ENCODE data around the gene SLC6A8. TPM values are rescaled to one million over a fixed set of nuclear protein-coding genes. Genes with fewer than 3 reads are reported as not detected.
"Not testable (repeated sequence)": the region's sequence is repeated elsewhere in the genome, so short reads cannot be mapped to it uniquely, and the experiment has no call there.

The SLC6A8 gene
- total RNA-seq, 1 donor from 2014 or later, result 22.0 TPM

DNA sequence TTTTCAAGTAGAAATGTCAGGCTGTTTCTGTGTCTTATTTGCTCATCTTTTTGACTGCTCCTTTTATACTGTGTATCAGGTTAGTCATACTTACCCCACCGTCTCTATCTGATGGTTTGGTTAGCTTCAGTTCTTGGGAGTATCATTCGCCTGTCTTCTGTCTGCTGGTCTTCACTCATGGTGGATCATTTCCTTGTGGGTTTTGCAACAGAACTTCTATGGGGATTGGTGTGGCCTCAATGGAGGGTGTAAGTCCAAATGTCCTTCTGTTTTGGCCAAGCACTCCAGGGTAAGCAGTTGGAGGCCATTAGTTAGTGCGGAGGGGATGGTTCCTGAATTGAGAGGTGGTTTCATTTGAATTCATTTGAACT is 44.1 kb downstream of the SLC6A8 start:
- no peak for DNase-seq

DNA sequence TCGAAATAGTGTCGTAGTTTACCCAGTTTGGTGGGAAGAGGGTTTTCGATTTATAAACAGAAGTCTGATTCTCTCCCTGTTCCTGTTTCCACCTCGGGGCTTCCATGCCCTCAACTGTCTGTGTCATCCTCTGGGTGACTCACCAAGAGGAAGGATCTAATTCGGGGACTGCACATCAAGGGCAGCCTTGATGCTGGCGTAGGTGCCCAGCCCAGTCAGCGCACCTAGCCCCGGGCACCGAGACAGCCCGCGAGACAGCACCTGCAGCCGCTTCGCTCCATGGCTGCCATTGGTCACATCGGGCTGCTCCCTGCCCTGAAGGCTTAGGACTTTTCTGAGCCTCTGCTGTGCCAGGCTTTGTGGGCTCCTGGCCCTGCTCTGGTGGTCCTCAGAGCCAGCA is 44.7 kb downstream of the SLC6A8 start:
- no peak for DNase-seq

- no peak for DNase-seq
Observed at GRCh38 chrX:153733651-153734240, 46.0 kb downstream of the SLC6A8 start.

GRCh38 chrX:153734871-153735270 is 47.1 kb downstream of the SLC6A8 start:
- no peak for DNase-seq

DNA sequence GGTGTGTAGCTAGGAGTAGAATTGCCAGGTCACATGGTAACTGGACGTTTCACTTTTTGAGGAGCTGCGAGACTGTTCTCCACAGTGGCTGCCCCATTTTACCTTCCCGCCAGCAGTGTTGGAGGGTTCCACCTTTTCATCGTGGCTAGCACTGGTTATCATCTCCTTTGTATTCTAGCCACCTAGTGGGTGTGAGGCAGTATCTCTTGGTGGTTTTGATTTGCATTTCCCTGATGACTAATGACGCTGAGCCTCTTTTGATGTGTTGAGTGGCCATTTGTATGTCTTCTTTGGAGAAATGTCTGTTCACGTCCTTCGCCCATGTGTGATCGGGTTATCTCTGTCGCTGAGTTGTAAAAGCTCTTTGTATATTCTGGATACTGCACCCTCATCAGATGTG is 47.5 kb downstream of the SLC6A8 start:
- no peak for DNase-seq

DNA sequence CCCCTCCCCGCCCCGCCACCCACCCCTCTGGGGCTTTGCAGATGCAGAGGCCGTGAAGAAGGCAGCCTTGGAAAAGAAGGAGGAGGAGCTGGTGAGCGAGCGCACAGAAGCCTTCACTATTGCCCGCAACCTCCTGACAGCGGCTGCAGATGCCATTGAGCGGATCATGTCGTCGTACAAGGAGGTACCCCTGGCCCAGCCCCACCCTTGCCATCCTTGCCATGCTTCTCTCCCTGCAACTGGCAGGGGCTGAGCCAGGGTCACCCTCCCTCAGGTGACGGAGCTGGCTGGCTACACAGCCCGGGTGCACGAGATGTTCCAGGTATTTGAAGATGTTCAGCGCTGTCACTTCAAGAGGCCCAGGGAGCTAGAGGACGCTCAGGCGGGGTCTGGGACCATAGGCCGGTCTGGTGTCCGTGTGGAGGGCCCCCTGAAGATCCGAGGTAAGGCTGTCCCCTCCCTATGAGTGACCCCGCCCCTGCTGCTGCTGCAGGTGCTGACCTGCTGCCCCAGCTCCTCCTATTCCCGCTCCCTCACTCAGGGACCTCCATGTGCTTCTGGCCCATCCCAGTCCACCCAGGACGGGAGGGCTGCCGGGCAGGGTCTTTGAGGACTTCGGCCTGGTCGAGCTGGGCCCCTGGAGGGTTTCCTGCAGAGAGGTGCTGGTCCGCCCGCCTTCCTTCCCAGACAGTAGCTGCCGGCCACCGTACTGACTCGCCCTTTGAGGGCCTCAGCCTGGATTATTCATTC is 48.5 kb downstream of the SLC6A8 start:
- DNase-seq, result no peak

GRCh38 chrX:153736871-153737441 is 49.2 kb downstream of the SLC6A8 start:
- no peak for DNase-seq

DNA sequence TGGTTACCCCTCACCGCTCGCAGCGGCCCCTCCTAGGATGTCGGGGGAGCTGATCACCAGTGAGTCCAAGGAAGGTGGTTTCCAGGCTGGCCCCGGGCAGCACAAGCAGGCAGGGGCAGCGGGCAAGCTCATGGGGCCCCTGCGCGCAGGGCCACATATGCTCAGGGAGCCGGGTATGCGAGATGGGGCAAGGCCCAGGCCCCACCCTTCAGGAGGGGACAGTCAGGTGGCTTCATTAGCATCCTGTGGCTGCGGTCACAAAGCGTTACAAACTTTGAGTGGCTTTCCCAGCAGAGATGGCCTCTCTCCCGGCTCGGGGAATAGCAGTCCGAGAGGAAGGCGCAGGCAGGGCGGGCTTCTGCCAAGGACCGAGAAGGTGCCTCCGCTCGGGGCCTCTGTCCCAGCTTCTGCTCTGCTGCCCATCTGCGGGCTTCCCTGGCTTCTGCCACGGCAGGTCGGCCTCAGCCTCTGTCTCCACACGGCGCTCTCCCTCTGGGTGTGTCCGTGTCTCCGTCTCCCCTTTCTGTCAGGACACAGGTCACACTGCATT is 50.4 kb downstream of the SLC6A8 start:
- no peak for DNase-seq

- no peak for DNase-seq
Observed at GRCh38 chrX:153739754-153740486, 52.2 kb downstream of the SLC6A8 start.

DNA sequence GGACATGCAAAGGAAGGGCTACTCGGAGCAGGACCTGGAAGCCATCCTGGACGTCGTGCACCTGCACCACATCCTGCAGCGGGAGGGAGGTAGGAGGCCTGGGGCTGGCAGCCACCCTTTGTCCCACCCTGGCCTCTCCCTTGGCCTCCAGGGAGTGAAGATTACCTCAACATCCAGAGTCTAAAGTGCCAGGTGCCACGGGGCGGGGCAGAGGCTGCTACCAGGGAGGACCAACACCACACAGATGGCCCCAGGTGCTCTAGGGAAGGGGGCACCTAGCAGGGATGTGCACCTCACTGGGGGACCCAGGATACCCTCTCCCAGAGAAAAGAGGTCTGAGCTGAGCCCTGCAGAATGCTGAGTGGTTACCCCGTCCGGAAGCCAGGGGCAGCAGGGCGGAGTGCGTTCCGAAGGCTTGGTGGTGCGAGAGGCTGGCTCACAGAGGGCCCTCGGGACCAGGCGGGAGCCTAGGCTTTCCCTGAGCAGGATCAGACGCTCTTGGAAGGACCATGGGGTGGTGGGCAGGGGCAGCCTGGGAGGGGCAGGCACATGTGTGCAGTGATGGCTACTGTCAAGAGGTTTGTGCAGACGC is 53.0 kb downstream of the SLC6A8 start:
- DNase-seq, result no peak

GRCh38 chrX:153741446-153741845 is 53.7 kb downstream of the SLC6A8 start:
- no peak for DNase-seq

DNA sequence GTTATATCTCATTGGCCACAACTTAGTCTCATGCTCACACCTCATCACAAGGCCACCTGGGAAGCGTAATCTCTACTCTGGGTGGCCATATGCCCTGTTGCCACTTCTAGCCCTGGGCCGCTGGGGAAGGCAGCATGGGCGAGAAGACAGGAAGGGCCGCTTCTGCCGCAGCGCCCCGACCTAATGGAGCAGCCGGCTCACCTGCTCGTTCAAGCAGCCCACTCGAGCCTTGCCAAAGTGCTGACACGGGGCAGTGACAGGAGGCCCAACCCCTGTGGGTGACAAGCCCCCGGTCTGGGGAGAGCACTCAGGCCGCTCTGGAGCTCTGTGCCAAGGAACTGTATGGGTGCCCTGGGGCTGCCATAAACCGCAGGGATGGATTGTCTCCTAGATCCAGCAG is 54.4 kb downstream of the SLC6A8 start:
- not testable (repeated sequence) for DNase-seq

DNA sequence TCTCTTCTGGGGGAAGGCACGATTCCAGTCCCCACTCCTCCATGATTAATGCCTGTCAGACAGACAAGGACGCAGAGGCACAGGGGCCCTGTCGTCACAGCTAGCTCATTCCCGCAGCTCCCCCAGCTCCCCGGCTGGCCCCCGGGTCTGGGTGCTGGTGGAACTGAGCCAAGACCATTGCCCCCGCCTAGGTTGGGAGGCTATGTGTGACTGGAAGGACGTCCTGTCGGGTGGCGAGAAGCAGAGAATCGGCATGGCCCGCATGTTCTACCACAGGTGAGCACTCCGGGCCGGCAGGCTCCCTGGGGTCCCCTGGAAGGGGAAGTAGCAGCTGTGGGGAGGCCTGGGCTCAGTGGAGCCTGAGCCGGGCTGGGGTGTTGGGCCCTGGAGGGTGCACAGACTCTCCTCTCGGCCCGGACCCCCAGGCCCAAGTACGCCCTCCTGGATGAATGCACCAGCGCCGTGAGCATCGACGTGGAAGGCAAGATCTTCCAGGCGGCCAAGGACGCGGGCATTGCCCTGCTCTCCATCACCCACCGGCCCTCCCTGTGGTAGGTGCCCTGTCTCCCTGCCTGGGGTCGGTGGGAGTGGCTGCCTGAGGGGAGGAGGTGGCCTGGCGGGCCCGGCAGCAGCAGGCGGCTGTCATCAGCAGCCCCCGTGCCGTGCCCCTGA is 55.2 kb downstream of the SLC6A8 start:
- not testable (repeated sequence) for DNase-seq

GRCh38 chrX:153743468-153744209 is 55.9 kb downstream of the SLC6A8 start:
- DNase-seq, result not testable (repeated sequence)

DNA sequence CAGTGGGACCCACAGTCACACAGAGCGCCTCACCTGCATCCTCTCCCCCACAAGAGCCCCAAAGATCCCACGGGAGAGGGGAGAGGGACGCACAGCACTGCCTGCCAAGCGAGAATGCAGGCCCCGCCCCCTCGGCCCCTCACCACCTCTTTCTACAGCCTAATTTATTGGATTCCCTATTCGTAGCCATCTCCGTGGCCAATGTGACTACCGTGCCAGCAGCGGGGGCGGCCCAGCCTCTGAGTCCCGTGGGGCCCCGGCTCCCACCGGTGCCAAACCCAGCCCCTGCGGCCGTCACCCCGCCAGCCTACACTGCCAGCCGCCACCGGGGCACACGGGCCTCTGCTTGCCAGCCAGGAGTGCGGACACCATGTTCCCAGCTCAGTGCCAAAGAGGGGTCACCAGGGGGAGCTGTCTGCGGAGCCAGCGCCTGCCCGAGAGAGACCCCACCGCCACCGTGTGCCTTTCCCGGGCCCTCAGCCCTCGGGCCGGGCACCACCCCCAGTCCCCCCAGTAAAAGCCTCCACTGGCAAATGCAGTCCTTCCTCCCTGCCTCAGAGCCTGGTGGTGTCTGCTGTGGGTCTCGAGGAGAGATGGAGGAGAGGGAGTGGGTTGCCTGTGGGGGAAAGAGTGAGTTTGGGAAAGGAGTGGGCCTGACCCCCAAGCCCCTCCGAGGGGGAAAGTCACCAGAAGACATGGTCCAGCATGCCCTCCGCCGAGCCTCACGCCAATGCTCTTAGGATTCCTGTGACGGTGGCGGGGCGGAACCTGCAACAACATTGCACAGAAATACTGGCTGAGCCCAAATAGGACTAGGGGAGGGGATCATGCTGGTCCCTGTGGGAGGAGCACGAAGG is 56.7 kb downstream of the SLC6A8 start:
- DNase-seq, result no peak

GRCh38 chrX:153745067-153745433 is 57.3 kb downstream of the SLC6A8 start:
- DNase-seq, result not testable (repeated sequence)
